Calu3 (cell line): ENCODE measurements around the gene WWOX. TPM values are rescaled to one million over a fixed set of nuclear protein-coding genes. Genes with fewer than 3 reads are reported as not detected.

Experiments used
- BruUV-seq: library from RNA; stranded (reverse); fragments of 400-500 nt; replicated peaks from 2 replicates; lab custom pipeline; 2021; lab: Mats Ljungman, UMichigan
- CTCF ChIA-PET: fragments of 300-600 bp; sonication (Branson Sonifier 250); formaldehyde crosslinking; loops from one replicate; lab custom pipeline; 2022; ENCODE audit warnings: antibody characterized with exemption; lab: Charles Lee
- DNase-seq: peaks from one replicate; pipeline ENCODE4 v3.0.0; 2022
- H3K27ac Mint-ChIP-seq: one replicate; pipeline ENCODE4 v1.8.0; 2022; ENCODE audit warnings: mixed read lengths; ENCODE audit not compliant: unreplicated experiment
- H3K27me3 Mint-ChIP-seq: one replicate; pipeline ENCODE4 v1.8.0; 2022; ENCODE audit warnings: mixed read lengths; ENCODE audit not compliant: unreplicated experiment
- H3K36me3 Mint-ChIP-seq: one replicate; pipeline ENCODE4 v1.8.0; 2022; ENCODE audit warnings: mild to moderate bottlenecking, moderate library complexity, mixed read lengths; ENCODE audit not compliant: insufficient read depth, unreplicated experiment
- H3K4me1 Mint-ChIP-seq: one replicate; pipeline ENCODE4 v1.8.0; 2022; ENCODE audit warnings: mild to moderate bottlenecking, low read depth, mixed read lengths; ENCODE audit not compliant: unreplicated experiment
- H3K4me3 Mint-ChIP-seq: one replicate; pipeline ENCODE4 v1.8.0; 2022; ENCODE audit warnings: mild to moderate bottlenecking, low read depth, moderate library complexity, mixed read lengths; ENCODE audit not compliant: unreplicated experiment
- H3K9me3 Mint-ChIP-seq: one replicate; pipeline ENCODE4 v1.8.0; 2022; ENCODE audit warnings: low read depth, mixed read lengths; ENCODE audit not compliant: unreplicated experiment
- intact Hi-C: fragments of 100-400 bp; cut with micrococcal nuclease; formaldehyde crosslinking; loops from one replicate; pipeline ENCODE4 v1.10.0; 2022; ENCODE audit not compliant: unreplicated experiment
- total RNA-seq: library from RNA; stranded (reverse); gene quantifications from 2 replicates; pipeline ENCODE4 v1.2.3, GENCODE V29; 2022
- TF ChIP-seq, protein P1 (sequence below): fragments of 200-600 bp; IDR thresholded peaks from one replicate; pipeline ENCODE4 v1.8.0; 2022; ENCODE audit warnings: antibody characterized with exemption; ENCODE audit not compliant: unreplicated experiment

Gene WWOX
- total RNA-seq, 1 experiment from 2014 or later, result 33.5 TPM

DNA sequence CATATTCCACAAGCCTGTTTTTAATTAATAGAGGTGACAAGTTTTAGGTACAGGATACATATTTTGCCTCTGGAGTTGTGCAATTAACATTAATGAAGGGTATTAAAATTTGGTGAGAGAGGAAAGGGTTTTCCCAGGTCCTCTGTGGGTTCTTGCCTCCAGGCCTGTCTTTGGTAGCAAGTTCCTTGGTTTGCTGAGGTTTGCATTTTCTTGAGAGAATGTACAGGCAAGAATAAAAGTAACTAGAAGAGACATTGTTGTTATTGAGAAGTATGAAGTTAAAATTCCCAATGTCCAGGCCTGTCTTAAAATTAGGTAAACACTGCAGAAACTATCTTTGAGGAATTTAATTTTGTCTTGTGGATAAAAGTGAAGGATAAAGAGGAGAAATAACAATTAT, 316.9 kb downstream of the WWOX start:
- CTCF ChIA-PET, result interaction anchor here (0.5 to 1.0 kb wide), 2 partner anchors 9 to 224 kb away, joined by 3 to 4 read pairs; no protein-coding TSS in a partner anchor
- H3K9me3 Mint-ChIP-seq, result peaks cover 13% of the 10 kb centered on the region
- no peaks in the 10 kb centered on the region for H3K27me3 Mint-ChIP-seq
- no TSS peak for BruUV-seq
- DNase-seq, result no peak
- intact Hi-C loops, result no loop called here
- no peaks in the 10 kb centered on the region for H3K4me1 Mint-ChIP-seq
- no peak overlapping the region for H3K4me3 Mint-ChIP-seq
- no peak overlapping the region for H3K27ac Mint-ChIP-seq
- H3K36me3 Mint-ChIP-seq, result no peaks in the 10 kb centered on the region
- TF ChIP-seq, protein P1, sequence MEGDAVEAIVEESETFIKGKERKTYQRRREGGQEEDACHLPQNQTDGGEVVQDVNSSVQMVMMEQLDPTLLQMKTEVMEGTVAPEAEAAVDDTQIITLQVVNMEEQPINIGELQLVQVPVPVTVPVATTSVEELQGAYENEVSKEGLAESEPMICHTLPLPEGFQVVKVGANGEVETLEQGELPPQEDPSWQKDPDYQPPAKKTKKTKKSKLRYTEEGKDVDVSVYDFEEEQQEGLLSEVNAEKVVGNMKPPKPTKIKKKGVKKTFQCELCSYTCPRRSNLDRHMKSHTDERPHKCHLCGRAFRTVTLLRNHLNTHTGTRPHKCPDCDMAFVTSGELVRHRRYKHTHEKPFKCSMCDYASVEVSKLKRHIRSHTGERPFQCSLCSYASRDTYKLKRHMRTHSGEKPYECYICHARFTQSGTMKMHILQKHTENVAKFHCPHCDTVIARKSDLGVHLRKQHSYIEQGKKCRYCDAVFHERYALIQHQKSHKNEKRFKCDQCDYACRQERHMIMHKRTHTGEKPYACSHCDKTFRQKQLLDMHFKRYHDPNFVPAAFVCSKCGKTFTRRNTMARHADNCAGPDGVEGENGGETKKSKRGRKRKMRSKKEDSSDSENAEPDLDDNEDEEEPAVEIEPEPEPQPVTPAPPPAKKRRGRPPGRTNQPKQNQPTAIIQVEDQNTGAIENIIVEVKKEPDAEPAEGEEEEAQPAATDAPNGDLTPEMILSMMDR, result no peak

DNA sequence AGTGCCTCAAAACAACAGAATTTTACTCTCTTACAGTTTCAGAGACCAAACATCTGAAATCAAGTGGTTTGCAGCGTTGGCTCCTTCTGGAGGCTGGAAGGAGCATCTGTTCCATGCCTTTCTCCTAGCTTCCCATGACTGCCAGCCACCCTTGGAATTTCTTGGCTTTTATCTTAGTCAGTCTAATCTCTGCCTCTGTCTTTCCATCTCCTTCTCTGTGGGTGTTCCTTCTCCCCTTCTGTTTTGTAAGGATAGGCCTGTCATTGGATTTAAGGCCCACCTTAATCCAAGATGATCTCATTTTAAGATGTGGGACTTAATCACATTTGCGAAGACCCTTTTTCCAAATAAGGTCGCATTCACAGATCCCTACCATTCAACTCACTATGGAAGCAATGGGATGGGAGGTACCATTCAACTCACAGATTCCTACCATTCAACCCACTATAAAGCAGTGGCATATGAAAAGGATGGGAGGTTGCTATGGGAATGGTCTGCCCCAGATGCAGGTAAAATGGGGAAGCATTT, 321.8 kb downstream of the WWOX start:
- CTCF ChIA-PET, result interaction anchor here (0.7 kb wide), 1 partner anchor 32 kb away, joined by 3 read pairs; no protein-coding TSS in a partner anchor
- TF ChIP-seq, protein P1, result no peak
- H3K4me1 Mint-ChIP-seq, result no peaks in the 10 kb centered on the region
- intact Hi-C loops, result no loop called here
- DNase-seq, result no peak
- H3K36me3 Mint-ChIP-seq, result no peaks in the 10 kb centered on the region
- H3K27ac Mint-ChIP-seq, result no peak overlapping the region
- H3K4me3 Mint-ChIP-seq, result no peak overlapping the region
- H3K27me3 Mint-ChIP-seq, result no peaks in the 10 kb centered on the region
- BruUV-seq, result no TSS peak
- H3K9me3 Mint-ChIP-seq, result no peaks in the 10 kb centered on the region

DNA sequence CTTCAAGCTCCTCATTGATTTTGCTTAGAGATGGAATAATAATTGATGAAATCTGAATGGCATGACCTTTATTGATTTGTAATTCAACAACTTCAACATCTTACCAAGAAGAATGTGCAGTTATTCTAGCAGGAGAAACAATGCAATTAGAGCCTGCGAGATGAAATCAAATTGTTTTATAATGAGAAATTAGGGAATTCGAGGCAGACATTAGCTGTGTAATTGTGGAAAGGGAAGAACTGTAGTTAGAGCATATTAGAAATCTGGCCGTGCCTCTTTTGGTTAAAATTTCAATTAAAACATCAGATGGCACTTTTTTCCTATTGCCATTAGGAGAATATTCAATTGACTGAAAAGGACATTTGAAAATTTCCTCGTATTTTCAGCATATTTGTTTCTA, 325.8 kb downstream of the WWOX start:
- H3K4me3 Mint-ChIP-seq, result no peak overlapping the region
- CTCF ChIA-PET, result interaction anchor here (1.1 kb wide), 1 partner anchor 8 kb away, joined by 4 read pairs; no protein-coding TSS in a partner anchor
- intact Hi-C loops, result no loop called here
- peaks cover 4% of the 10 kb centered on the region for H3K9me3 Mint-ChIP-seq
- H3K27ac Mint-ChIP-seq, result no peak overlapping the region
- no peaks in the 10 kb centered on the region for H3K4me1 Mint-ChIP-seq
- BruUV-seq, result no TSS peak
- no peaks in the 10 kb centered on the region for H3K36me3 Mint-ChIP-seq
- H3K27me3 Mint-ChIP-seq, result no peaks in the 10 kb centered on the region
- TF ChIP-seq, protein P1, result no peak
- DNase-seq, result no peak

DNA sequence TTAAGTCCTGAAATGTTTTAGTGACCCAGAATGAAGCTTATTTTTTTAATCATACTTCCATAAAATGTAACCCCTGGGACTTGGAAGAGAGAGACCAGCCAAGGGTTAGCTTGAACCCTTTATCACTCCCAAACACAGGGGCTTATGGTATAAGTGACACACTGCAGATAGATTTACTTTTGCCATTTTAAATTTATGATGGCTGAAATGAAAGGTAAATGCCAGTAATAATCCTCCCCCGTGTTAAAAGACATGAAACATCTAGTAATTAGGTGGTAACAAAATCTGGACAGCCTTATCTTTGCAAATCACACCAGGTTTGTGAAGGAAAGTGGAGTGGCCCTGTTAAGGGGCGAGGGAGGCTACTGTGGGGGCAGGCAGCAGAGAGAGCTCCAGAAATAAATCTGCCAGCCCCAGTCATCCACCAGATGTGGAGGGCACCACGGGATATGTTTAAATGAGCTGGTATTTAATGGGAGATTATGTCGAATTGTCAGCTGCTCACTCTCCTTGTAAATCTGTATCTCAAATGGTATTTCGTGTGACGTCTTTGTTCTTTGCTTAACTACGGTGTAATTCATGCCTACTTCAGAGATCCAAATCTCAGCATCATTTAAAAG, 326.5 kb downstream of the WWOX start:
- Mint-ChIP-seq H3K9me3 (peaks cover 4% of the 10 kb centered on the region), H3K27ac (no peak overlapping the region), H3K4me3 (no peak overlapping the region), H3K27me3 (no peaks in the 10 kb centered on the region), H3K36me3 (no peaks in the 10 kb centered on the region), H3K4me1 (no peaks in the 10 kb centered on the region)
- no TSS peak for BruUV-seq
- CTCF ChIA-PET, result interaction anchor here (1.1 kb wide), 1 partner anchor 9 kb away, joined by 4 read pairs; no protein-coding TSS in a partner anchor
- TF ChIP-seq, protein P1, result no peak
- no peak for DNase-seq
- intact Hi-C loops, result no loop called here
